DND-41 (cell line): ENCODE measurements around the gene VPS51.

Experiments
- EZH2 ChIP-seq: IDR thresholded peaks from 3 replicates; pipeline ENCODE4 v1.6.1; 2012; ENCODE audit warnings: borderline replicate concordance, low read depth, mild to moderate bottlenecking, moderate library complexity, low read length, inconsistent platforms; ENCODE audit not compliant: severe bottlenecking
- TF ChIP-seq, protein P1 (sequence below): IDR thresholded peaks from 2 replicates; pipeline ENCODE4 v1.5.1; 2012; ENCODE audit warnings: borderline replicate concordance, low read length, moderate library complexity, mild to moderate bottlenecking; ENCODE audit not compliant: poor library complexity, severe bottlenecking; ENCODE audit errors: extremely low read depth

GRCh38 chr11:65104628-65105027, 8.6 kb downstream of the VPS51 start:
- TF ChIP-seq, protein P1, sequence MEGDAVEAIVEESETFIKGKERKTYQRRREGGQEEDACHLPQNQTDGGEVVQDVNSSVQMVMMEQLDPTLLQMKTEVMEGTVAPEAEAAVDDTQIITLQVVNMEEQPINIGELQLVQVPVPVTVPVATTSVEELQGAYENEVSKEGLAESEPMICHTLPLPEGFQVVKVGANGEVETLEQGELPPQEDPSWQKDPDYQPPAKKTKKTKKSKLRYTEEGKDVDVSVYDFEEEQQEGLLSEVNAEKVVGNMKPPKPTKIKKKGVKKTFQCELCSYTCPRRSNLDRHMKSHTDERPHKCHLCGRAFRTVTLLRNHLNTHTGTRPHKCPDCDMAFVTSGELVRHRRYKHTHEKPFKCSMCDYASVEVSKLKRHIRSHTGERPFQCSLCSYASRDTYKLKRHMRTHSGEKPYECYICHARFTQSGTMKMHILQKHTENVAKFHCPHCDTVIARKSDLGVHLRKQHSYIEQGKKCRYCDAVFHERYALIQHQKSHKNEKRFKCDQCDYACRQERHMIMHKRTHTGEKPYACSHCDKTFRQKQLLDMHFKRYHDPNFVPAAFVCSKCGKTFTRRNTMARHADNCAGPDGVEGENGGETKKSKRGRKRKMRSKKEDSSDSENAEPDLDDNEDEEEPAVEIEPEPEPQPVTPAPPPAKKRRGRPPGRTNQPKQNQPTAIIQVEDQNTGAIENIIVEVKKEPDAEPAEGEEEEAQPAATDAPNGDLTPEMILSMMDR, result no peak
- TF ChIP-seq EZH2, result no peak
